ENCODE data around the gene SMIM9.

Gene SMIM9

DNA sequence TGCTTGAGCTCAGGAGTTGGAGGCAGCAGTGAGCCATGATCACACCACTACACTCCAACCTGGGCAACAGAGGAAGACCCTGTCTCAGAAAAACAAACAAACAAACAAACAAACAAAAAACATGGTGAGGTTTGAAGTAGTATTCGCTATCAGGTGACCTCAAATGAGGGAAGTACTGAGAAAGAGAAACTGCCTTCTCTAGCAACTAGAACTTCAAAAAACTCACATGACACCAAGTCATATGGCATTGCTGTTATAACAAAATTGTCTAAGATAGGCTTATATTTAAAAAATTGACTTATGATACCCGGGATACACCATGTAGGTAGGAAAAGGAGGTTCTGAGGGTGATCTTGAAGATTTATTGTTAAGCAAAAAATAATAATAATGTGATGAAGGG, 39.4 kb downstream of the SMIM9 start:
- Histone ChIP-seq H2BK5ac (ENCODE audit: low read depth, low read length, poor library complexity) (no peak overlapping the region), H3K4me1 (ENCODE audit: control insufficient read depth in 1 of 2, insufficient read depth in 2 of 2, low read length in 2 of 2) (peaks cover 0 to 2% of the 10 kb centered on the region in 2 experiments), H3K4me2 (ENCODE audit: low read length) (no peak overlapping the region), H4K91ac (ENCODE audit: low read depth, low read length) (no peak overlapping the region), H3K27ac (ENCODE audit: low read depth, low read length) (no peak overlapping the region), H3K36me3 (ENCODE audit: control insufficient read depth in 1 of 2, insufficient read depth in 2 of 2, low read length in 2 of 2) (no peaks in the 10 kb centered on the region), H3K9me3 (ENCODE audit: insufficient read depth, low read depth, low read length) (no peaks in the 10 kb centered on the region), H3K23ac (ENCODE audit: low read length) (no peak overlapping the region), H3K18ac (ENCODE audit: low read length) (no peak overlapping the region), H2BK120ac (ENCODE audit: insufficient read depth, low read length, poor library complexity) (no peak overlapping the region), H3K9ac (ENCODE audit: low read length) (no peak overlapping the region), H2AFZ (ENCODE audit: insufficient read depth, low read length, poor library complexity) (no peak overlapping the region), H2AK5ac (ENCODE audit: low read length) (no peak overlapping the region), H4K12ac (ENCODE audit: low read depth, low read length) (no peak overlapping the region), H4K8ac (ENCODE audit: low read depth, low read length) (no peak overlapping the region), H3K4me3 (ENCODE audit: low read depth, low read length) (no peak overlapping the region), H3K27me3 (ENCODE audit: insufficient read depth, low read length) (no peaks in the 10 kb centered on the region), H3K79me1 (ENCODE audit: low read length) (no peaks in the 10 kb centered on the region), H3K4ac (ENCODE audit: low read depth, low read length) (no peak overlapping the region), H2BK12ac (ENCODE audit: low read length) (no peak overlapping the region), H3K14ac (ENCODE audit: low read length) (no peak overlapping the region), H3K79me2 (ENCODE audit: control insufficient read depth, insufficient read depth, low read length, poor library complexity) (no peaks in the 10 kb centered on the region)
- DNase-seq, result no peak
- WGBS (ENCODE audit: extremely low coverage, insufficient coverage, insufficient read length), result no CpG with 5 or more reads among the region's 2 CpGs

DNA sequence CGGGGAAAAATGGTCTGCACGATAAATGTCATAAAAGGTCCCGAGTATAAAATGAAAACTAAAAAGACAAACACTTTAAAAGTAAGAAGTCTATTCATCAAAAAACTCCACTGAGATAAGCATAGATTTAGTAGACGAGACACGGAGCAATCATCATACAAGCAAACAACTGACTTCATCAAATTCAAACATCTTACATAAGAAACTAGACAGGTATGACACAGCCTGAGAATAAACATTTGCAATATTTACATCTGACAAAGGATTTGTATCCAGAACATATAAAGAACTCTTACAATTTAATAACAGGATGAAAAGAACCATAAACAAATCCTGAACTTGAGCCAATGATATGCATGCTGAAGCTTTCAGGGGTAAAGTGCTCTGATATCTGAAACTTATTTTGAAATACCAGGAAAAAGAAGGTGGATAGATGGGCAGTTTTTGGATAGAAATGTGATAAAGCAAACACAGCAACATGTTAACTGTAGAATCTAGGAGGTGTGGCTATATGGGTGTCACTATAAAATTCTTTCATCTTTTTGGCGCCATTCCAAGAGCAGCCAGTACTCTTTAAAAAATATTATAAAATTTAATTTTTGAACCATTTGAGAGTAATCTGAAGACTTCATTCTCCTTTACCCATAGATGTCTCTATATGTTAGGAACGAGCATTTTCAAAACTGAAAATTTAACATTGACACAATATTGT, 41.2 kb downstream of the SMIM9 start:
- Histone ChIP-seq H3K36me3 (ENCODE audit: control insufficient read depth in 1 of 2, insufficient read depth in 2 of 2, low read length in 2 of 2) (no peaks in the 10 kb centered on the region), H3K27ac (ENCODE audit: low read depth, low read length) (no peak overlapping the region), H3K4me3 (ENCODE audit: low read depth, low read length) (no peak overlapping the region), H4K91ac (ENCODE audit: low read depth, low read length) (no peak overlapping the region), H2BK120ac (ENCODE audit: insufficient read depth, low read length, poor library complexity) (no peak overlapping the region), H3K79me1 (ENCODE audit: low read length) (no peaks in the 10 kb centered on the region), H3K23ac (ENCODE audit: low read length) (no peak overlapping the region), H2BK12ac (ENCODE audit: low read length) (no peak overlapping the region), H3K9me3 (ENCODE audit: insufficient read depth, low read depth, low read length) (no peaks in the 10 kb centered on the region), H3K9ac (ENCODE audit: low read length) (no peak overlapping the region), H3K4me1 (ENCODE audit: control insufficient read depth in 1 of 2, insufficient read depth in 2 of 2, low read length in 2 of 2) (no peaks in the 10 kb centered on the region), H2BK5ac (ENCODE audit: low read depth, low read length, poor library complexity) (no peak overlapping the region), H3K79me2 (ENCODE audit: control insufficient read depth, insufficient read depth, low read length, poor library complexity) (no peaks in the 10 kb centered on the region), H3K27me3 (ENCODE audit: insufficient read depth, low read length) (no peaks in the 10 kb centered on the region), H4K12ac (ENCODE audit: low read depth, low read length) (no peak overlapping the region), H4K8ac (ENCODE audit: low read depth, low read length) (no peak overlapping the region), H3K14ac (ENCODE audit: low read length) (no peak overlapping the region), H3K4ac (ENCODE audit: low read depth, low read length) (no peak overlapping the region), H2AFZ (ENCODE audit: insufficient read depth, low read length, poor library complexity) (no peak overlapping the region), H2AK5ac (ENCODE audit: low read length) (no peak overlapping the region), H3K18ac (ENCODE audit: low read length) (no peak overlapping the region), H3K4me2 (ENCODE audit: low read length) (no peak overlapping the region)
- no peak for DNase-seq
- no CpG with 5 or more reads among the region's 7 CpGs for WGBS (ENCODE audit: extremely low coverage, insufficient coverage, insufficient read length)

DNA sequence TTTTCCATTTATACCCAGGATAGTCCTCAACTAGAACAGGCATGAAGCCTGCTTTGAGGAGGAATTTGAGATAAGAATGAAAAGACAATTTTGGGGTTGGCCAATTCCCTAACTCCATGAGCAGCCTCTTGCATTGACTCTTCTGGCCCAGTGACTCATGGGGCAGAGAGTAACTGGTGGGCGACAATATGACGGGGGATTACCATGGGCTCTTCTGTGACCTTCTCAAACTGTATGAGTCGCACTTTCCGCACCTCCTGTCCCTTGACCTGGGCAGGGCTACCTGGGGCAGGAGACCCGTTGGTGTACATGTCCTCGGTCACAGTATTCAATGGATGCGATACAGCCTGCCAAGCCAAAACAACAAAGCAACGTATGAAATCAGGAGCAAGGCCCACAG, 42.5 kb downstream of the SMIM9 start:
- H3K79me2 ChIP-seq (ENCODE audit: control insufficient read depth, insufficient read depth, low read length, poor library complexity), result no peaks in the 10 kb centered on the region
- no peaks in the 10 kb centered on the region for H3K36me3 ChIP-seq (ENCODE audit: control insufficient read depth in 1 of 2, insufficient read depth in 2 of 2, low read length in 2 of 2)
- H3K4me3 ChIP-seq (ENCODE audit: low read depth, low read length), result no peak overlapping the region
- H2BK12ac ChIP-seq (ENCODE audit: low read length), result no peak overlapping the region
- no CpG with 5 or more reads among the region's 8 CpGs for WGBS (ENCODE audit: extremely low coverage, insufficient coverage, insufficient read length)
- no peak overlapping the region for H2BK120ac ChIP-seq (ENCODE audit: insufficient read depth, low read length, poor library complexity)
- H3K4me1 ChIP-seq (ENCODE audit: control insufficient read depth in 1 of 2, insufficient read depth in 2 of 2, low read length in 2 of 2), result no peaks in the 10 kb centered on the region
- H4K12ac ChIP-seq (ENCODE audit: low read depth, low read length), result no peak overlapping the region
- no peak overlapping the region for H3K14ac ChIP-seq (ENCODE audit: low read length)
- H3K27me3 ChIP-seq (ENCODE audit: insufficient read depth, low read length), result no peaks in the 10 kb centered on the region
- no peak overlapping the region for H4K8ac ChIP-seq (ENCODE audit: low read depth, low read length)
- no peak overlapping the region for H2BK5ac ChIP-seq (ENCODE audit: low read depth, low read length, poor library complexity)
- H3K18ac ChIP-seq (ENCODE audit: low read length), result no peak overlapping the region
- no peak overlapping the region for H3K4me2 ChIP-seq (ENCODE audit: low read length)
- H2AK5ac ChIP-seq (ENCODE audit: low read length), result no peak overlapping the region
- DNase-seq, result no peak
- no peak overlapping the region for H3K23ac ChIP-seq (ENCODE audit: low read length)
- no peaks in the 10 kb centered on the region for H3K9me3 ChIP-seq (ENCODE audit: insufficient read depth, low read depth, low read length)
- no peaks in the 10 kb centered on the region for H3K79me1 ChIP-seq (ENCODE audit: low read length)
- no peak overlapping the region for H4K91ac ChIP-seq (ENCODE audit: low read depth, low read length)
- H3K27ac ChIP-seq (ENCODE audit: low read depth, low read length), result no peak overlapping the region
- no peak overlapping the region for H3K9ac ChIP-seq (ENCODE audit: low read length)
- no peak overlapping the region for H3K4ac ChIP-seq (ENCODE audit: low read depth, low read length)
- no peak overlapping the region for H2AFZ ChIP-seq (ENCODE audit: insufficient read depth, low read length, poor library complexity)

DNA sequence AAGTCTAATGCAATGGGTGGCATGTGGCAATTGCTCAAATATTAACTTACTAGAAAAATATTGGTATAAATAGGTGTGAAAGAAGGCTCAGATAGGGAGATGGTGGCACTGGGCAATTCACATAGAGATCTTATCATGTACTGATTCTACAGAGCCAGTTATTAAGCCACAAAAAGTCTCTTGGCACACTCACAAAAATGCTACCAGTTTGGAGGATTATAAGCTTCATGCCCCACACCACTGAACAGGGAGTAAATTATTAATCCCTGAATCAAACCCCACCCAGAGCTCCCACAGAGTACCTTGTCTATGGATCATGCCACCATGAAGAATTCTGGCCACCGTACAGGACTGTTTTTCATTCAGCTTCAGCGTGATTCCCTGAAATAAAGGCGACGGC, 43.0 kb downstream of the SMIM9 start:
- no peak overlapping the region for H3K18ac ChIP-seq (ENCODE audit: low read length)
- H3K4me3 ChIP-seq (ENCODE audit: low read depth, low read length), result no peak overlapping the region
- no peak overlapping the region for H2BK12ac ChIP-seq (ENCODE audit: low read length)
- no peak overlapping the region for H3K4ac ChIP-seq (ENCODE audit: low read depth, low read length)
- H2BK120ac ChIP-seq (ENCODE audit: insufficient read depth, low read length, poor library complexity), result no peak overlapping the region
- H3K79me1 ChIP-seq (ENCODE audit: low read length), result no peaks in the 10 kb centered on the region
- no peak overlapping the region for H2AK5ac ChIP-seq (ENCODE audit: low read length)
- no peak overlapping the region for H3K23ac ChIP-seq (ENCODE audit: low read length)
- no peak overlapping the region for H2AFZ ChIP-seq (ENCODE audit: insufficient read depth, low read length, poor library complexity)
- no peaks in the 10 kb centered on the region for H3K27me3 ChIP-seq (ENCODE audit: insufficient read depth, low read length)
- H3K9me3 ChIP-seq (ENCODE audit: insufficient read depth, low read depth, low read length), result no peaks in the 10 kb centered on the region
- no peak overlapping the region for H3K14ac ChIP-seq (ENCODE audit: low read length)
- H4K12ac ChIP-seq (ENCODE audit: low read depth, low read length), result no peak overlapping the region
- no peak overlapping the region for H4K8ac ChIP-seq (ENCODE audit: low read depth, low read length)
- H3K79me2 ChIP-seq (ENCODE audit: control insufficient read depth, insufficient read depth, low read length, poor library complexity), result no peaks in the 10 kb centered on the region
- no peak overlapping the region for H3K9ac ChIP-seq (ENCODE audit: low read length)
- H3K4me2 ChIP-seq (ENCODE audit: low read length), result no peak overlapping the region
- H2BK5ac ChIP-seq (ENCODE audit: low read depth, low read length, poor library complexity), result no peak overlapping the region
- H3K27ac ChIP-seq (ENCODE audit: low read depth, low read length), result no peak overlapping the region
- no peak for DNase-seq
- no peak overlapping the region for H4K91ac ChIP-seq (ENCODE audit: low read depth, low read length)
- no peaks in the 10 kb centered on the region for H3K36me3 ChIP-seq (ENCODE audit: control insufficient read depth in 1 of 2, insufficient read depth in 2 of 2, low read length in 2 of 2)
- H3K4me1 ChIP-seq (ENCODE audit: control insufficient read depth in 1 of 2, insufficient read depth in 2 of 2, low read length in 2 of 2), result no peaks in the 10 kb centered on the region
- WGBS (ENCODE audit: extremely low coverage, insufficient coverage, insufficient read length), result no CpG with 5 or more reads among the region's 4 CpGs
